SK-MEL-5 (cell line): ENCODE measurements around the gene USH1G. TPM values are rescaled to one million over a fixed set of nuclear protein-coding genes. Genes with fewer than 3 reads are reported as not detected.
A peak's percentile ranks its signal among the peaks of the same experiment; 100 is the strongest.

Experiments
- DNase-seq: peaks from one replicate; pipeline ENCODE4 v3.0.0-alpha.2; 2016; ENCODE audit warnings: low read depth, low spot score
- in situ Hi-C: cut with HindIII; loops from 2 replicates; pipeline ENCODE4 v1.10.0; 2016; ENCODE audit warnings: low sequenced_read_pairs, high pct_unique_total_duplicates, low pct_unique_long_range_greater_than_20kb
- total RNA-seq: library from RNA; depleted of rRNA; stranded (reverse); fragments of >200 nt; shearing (Covaris generic); gene quantifications from 2 replicates; pipeline ENCODE4 v1.2.3, GENCODE V29; 2014

Gene USH1G
- total RNA-seq, 1 experiment from 2014 or later: not detected

- in situ Hi-C loops: no loop called here
- no peak for DNase-seq
These were observed 29.8 kb downstream of the USH1G start, which contains the start of gene FADS6 for GRCh38 chr17:74892974-74893911. FADS6 (minus strand) TSS chr17:74893633; CDS start chr17:74893595, 38 bp downstream.

GRCh38 chr17:74892013-74892841 is 30.8 kb downstream of the USH1G start:
- in situ Hi-C loops: no loop called here
- no peak for DNase-seq

GRCh38 chr17:74890554-74890953 is 32.5 kb downstream of the USH1G start:
- in situ Hi-C loops: no loop called here
- DNase-seq: no peak

DNA sequence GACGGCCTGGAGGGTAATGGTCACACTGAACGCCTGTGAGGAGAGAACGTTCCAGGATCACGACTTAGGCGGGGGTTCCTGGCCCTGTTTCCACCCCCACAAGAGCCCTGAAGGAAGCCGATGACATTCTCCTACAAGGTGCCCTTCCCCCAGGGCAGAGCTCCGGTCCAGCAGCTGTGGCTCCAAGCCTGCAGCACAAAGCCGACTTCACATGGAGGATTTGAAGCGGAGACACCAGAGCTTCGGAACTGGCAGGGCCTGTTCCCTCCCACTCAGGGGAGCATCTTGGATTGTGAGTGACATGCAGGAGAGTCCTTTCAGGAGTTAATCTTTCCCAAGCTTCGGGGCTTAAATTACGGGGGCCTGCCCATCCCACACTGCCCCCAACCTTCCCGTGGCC is 34.6 kb downstream of the USH1G start:
- DNase-seq: no peak
- in situ Hi-C loops: no loop called here

GRCh38 chr17:74883241-74883745 is 39.8 kb downstream of the USH1G start:
- in situ Hi-C loops: no loop called here
- DNase-seq: no peak

DNA sequence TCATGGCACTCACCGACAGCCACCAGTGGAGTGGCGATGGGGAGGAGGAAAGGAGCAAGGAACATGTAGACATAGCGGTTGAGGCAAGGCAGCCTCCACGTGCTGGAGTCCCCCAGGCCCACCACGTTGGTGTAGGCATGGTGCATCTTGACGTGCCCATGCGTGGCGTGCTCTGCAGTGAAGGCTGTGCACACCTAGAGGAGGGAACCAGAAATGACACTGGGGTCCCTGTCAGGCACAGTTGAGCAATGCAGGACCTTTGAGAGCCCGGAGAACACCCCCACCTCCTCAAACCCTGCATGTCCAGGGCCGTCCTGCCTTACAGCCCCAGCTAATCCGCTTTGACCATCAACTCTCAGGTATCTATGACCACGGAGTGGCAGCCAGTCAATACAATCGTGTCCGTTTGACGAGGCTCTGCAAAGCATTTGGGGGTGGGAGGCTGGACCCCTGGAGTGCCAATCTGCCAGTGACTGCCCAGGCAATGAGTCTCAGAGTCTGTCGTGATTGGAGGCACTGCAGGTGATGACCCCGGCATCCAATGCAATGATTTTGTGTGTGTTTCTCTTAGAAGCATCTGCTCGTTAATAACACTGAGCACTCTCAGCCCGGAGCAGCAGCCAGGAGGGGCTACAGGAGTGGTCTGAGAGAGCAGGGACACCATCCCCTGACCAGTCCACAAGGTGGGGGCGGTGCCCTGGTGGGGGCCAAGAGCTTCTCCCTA is 40.4 kb downstream of the USH1G start:
- DNase-seq: no peak
- in situ Hi-C loops: no loop called here

GRCh38 chr17:74881073-74881472 is 42.0 kb downstream of the USH1G start:
- DNase-seq: no peak
- in situ Hi-C loops: no loop called here

DNA sequence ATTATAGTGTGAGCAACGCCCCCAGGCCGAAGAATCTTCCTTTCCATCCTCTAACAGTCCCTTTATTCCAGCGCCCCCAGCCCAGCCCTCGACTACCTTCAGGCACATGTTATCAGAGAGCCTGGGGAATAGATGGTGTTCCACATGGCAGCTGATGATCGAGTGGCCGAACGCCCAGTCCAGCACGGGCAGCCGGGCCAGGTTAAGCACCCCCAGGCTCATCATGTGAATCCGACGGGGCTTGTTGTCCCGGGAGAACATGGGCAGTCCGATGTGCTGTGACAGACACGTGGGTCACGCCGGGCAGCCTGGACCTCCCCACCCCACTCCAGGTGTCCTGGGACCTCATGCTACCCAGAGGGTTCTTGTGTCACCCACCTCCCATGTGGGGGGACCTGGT is 43.7 kb downstream of the USH1G start:
- no peak for DNase-seq
- in situ Hi-C loops: no loop called here

GRCh38 chr17:74878658-74879057 is 44.4 kb downstream of the USH1G start:
- DNase-seq: no peak
- in situ Hi-C loops: no loop called here

DNA sequence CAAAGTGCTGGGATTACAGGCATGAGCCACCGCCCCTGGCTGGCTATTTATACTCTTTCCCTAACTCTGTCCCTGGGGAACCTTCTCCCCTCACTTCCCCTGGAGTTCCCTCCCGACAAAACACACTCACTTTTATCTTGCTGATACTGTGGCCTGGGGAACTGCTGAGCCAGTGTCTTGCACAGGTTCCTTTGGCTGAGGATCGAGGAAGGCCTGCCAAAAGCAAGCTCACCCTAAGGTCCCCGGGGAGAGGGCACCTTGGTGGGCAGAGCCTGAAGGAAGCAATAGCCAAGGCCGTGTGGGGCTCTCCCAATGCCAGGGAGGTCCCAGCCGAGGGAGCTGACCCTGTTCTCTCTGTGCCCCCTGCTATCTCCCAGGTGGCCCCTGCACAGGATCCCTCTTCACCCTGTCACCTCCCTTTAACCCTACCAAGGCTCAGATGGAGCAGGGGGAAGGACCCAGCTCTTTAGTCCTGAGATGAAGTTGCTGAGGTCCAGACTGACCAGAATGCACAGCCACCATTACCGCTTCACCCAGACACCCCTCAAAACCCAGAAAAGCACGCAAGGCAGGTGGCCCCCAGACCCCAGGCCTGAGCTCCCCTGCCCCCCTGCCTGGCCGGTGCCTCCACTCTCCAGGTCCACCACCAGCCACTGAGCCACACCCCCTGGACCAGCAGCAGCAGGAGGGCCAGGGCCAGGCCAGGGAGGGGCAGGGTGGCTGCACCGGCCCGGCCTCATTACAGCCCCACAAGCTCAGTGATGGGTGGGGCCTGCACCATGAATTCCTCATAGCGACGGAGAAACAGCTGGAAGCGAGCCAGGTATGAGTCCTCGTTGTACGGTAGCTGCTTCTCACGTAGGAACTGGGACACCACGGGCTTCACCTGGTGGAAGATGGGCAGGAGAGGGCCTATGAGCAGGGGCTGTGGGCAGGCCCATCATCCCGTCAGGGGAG is 45.2 kb downstream of the USH1G start:
- no peak for DNase-seq
- in situ Hi-C loops: no loop called here

GRCh38 chr17:74875977-74876593 is 47.0 kb downstream of the USH1G start:
- no peak for DNase-seq
- in situ Hi-C loops: no loop called here

DNA sequence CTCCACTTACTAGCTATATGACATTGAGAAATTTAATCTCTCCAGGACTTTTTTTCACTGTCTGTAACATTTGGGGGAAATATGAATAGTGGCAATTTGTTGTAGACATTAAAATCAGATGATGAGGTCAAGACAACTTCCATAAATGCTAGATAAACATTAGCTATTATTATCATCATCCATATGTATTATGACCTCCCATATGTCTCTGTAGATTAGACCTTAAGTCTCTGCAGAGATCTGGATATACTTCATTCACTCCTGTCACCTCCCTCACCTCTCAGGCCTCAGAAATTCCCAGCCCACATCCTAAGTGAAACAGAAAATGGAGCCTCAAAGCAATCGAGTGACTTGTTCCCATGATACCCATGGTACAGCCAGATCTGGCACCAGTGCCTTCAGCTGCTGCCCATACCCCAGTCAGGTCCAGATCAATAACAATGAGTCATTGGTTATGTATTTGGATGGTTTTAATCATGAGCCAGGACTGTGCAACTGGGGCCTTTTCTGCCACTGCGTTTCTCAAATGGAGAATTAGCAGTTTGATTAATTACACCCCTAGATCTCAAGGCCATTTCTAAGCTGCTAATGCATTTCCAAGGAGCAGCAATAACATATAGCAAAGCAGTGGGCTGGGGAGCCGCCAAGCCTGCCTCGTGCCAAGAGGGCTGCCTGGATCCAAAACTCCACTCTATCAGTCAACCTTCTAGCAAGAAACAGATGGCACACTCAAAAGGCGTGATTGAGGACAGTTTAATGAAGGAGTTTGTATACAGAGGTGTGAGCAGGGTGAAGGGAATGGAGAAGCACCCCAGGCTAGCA is 47.7 kb downstream of the USH1G start:
- in situ Hi-C loops: no loop called here

GRCh38 chr17:74874615-74875037 is 48.4 kb downstream of the USH1G start:
- no peak for DNase-seq
- in situ Hi-C loops: no loop called here

More for the DNA sequence above, 47.7 kb downstream of the USH1G start:
- DNase-seq: no peak

DNA sequence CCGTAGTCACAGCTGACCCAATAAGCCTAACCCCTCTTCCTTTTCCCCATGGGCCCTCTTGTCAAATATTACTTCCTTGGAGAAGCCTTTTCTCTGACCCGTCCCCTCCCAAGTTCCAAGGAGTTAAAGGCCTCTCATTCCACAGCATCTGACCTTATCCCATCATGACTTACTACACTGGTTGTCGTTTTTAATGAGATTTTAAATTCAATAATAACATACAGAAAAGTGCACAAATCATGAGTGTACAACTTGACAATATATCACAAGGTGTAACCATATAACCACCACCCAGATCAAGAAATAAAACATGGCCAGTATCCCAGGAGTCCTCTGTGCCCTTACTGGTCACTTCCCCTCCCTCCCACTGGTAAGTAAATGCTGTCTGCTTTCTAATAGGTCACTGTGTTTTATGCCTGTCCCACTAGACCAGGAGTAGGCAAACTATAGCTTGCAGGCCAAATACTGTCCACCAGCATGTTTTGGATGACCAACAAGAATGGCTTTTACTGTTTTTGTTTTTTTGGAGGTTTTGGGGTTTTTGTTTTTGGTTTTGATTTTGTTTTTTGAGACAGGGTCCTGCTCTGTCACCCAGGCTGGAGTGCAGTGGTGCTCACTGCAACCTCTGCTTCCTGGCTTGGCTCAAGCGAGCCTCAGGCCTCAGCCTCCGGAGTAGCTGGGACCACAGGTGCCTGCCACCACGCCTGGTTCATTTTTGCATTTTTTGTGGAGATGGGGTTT is 49.0 kb downstream of the USH1G start:
- DNase-seq: peak; percentile 72
- in situ Hi-C loops: no loop called here
